Measurements from ENCODE around the gene INAFM1.

GRCh38 chr19:47225746-47226425 is 48.8 kb upstream of the INAFM1 start:
- TF ChIP-seq, protein P1, sequence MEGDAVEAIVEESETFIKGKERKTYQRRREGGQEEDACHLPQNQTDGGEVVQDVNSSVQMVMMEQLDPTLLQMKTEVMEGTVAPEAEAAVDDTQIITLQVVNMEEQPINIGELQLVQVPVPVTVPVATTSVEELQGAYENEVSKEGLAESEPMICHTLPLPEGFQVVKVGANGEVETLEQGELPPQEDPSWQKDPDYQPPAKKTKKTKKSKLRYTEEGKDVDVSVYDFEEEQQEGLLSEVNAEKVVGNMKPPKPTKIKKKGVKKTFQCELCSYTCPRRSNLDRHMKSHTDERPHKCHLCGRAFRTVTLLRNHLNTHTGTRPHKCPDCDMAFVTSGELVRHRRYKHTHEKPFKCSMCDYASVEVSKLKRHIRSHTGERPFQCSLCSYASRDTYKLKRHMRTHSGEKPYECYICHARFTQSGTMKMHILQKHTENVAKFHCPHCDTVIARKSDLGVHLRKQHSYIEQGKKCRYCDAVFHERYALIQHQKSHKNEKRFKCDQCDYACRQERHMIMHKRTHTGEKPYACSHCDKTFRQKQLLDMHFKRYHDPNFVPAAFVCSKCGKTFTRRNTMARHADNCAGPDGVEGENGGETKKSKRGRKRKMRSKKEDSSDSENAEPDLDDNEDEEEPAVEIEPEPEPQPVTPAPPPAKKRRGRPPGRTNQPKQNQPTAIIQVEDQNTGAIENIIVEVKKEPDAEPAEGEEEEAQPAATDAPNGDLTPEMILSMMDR (conservative IDR thresholded peaks at IDR 0.05) = no peak
- TF ChIP-seq EZH2 (IDR thresholded peaks at IDR 0.05; ENCODE audit: low read depth) = no peak
